Hepatocyte (in vitro differentiated cells): ENCODE measurements around the gene SKAP1. TPM values are rescaled to one million over a fixed set of nuclear protein-coding genes. Genes with fewer than 3 reads are reported as not detected.

Experiments used
- DNase-seq: peaks from one replicate; pipeline ENCODE4 v3.0.0-alpha.2; 2016; ENCODE audit warnings: low spot score
- H2AFZ ChIP-seq: fragments of 200-600 bp; sonication (generic); 2 replicates; pipeline ENCODE4 v1.6.0; 2016; ENCODE audit warnings: antibody characterized with exemption, mild to moderate bottlenecking
- H3K27ac ChIP-seq: fragments of 200-600 bp; sonication (generic); 2 replicates; pipeline ENCODE4 v1.5.1; 2016; ENCODE audit warnings: mild to moderate bottlenecking
- H3K27me3 ChIP-seq: fragments of 200-600 bp; sonication (generic); 2 replicates; pipeline ENCODE4 v1.6.1; 2016
- H3K36me3 ChIP-seq: fragments of 200-600 bp; sonication (generic); replicated peaks from 2 replicates; pipeline ENCODE4 v1.5.1; 2016; ENCODE audit warnings: low read depth; ENCODE audit not compliant: insufficient read depth
- H3K4me1 ChIP-seq: fragments of 200-600 bp; sonication (generic); 2 replicates; pipeline ENCODE4 v1.5.1; 2016; ENCODE audit warnings: mild to moderate bottlenecking, moderate library complexity; ENCODE audit not compliant: insufficient read depth
- H3K4me2 ChIP-seq: fragments of 200-600 bp; sonication (generic); 2 replicates; pipeline ENCODE4 v1.6.0; 2016
- H3K4me3 ChIP-seq: fragments of 200-600 bp; sonication (generic); 2 replicates; pipeline ENCODE4 v1.5.1; 2016; ENCODE audit warnings: mild to moderate bottlenecking
- H3K79me2 ChIP-seq: fragments of 200-600 bp; sonication (generic); 2 replicates; pipeline ENCODE4 v1.6.0; 2017; ENCODE audit warnings: mild to moderate bottlenecking
- H3K9me2 ChIP-seq: fragments of 200-600 bp; sonication (generic); replicated peaks from 2 replicates; pipeline ENCODE4 v1.6.0; 2017; ENCODE audit warnings: mild to moderate bottlenecking; ENCODE audit not compliant: insufficient read depth
- H3K9me3 ChIP-seq: fragments of 200-600 bp; sonication (generic); 2 replicates; pipeline ENCODE4 v1.5.1; 2016; ENCODE audit warnings: low read depth, mild to moderate bottlenecking
- H4K20me1 ChIP-seq: fragments of 200-600 bp; sonication (generic); 2 replicates; pipeline ENCODE4 v1.6.0; 2016; ENCODE audit warnings: mild to moderate bottlenecking; ENCODE audit not compliant: insufficient read depth, poor library complexity, severe bottlenecking
- CTCF ChIP-seq: fragments of 200-600 bp; sonication (generic); IDR thresholded peaks from 2 replicates; pipeline ENCODE4 v1.5.1; 2016; ENCODE audit warnings: antibody characterized with exemption, mild to moderate bottlenecking; ENCODE audit not compliant: poor library complexity
- EZH2 ChIP-seq: fragments of 200-600 bp; sonication (generic); IDR thresholded peaks from 2 replicates; pipeline ENCODE4 v1.6.1; 2016; ENCODE audit warnings: antibody characterized with exemption, mild to moderate bottlenecking, borderline replicate concordance
- EZH2phosphoT487 ChIP-seq: fragments of 200-600 bp; sonication (generic); IDR thresholded peaks from one replicate; pipeline ENCODE4 v1.6.1; 2018; ENCODE audit warnings: antibody characterized with exemption, mild to moderate bottlenecking, low read depth, moderate library complexity; ENCODE audit not compliant: unreplicated experiment, severe bottlenecking
- WGBS: methylation state at CpG from one replicate; pipeline ENCODE4 v1.1.6; 2016; ENCODE audit warnings: low lambda C conversion rate; ENCODE audit errors: missing lambda C conversion rate; 5-methylcytosine and 5-hydroxymethylcytosine counted together
- polyA plus RNA-seq: library from polyadenylated mRNA; unstranded; fragments of >200 nt; fragmentation: Nextera tagmentation; extraction: Ambion mirVana; gene quantifications from 2 replicates; pipeline ENCODE4 v1.2.1, GENCODE V29; 2016
- total RNA-seq: library from RNA; depleted of rRNA; stranded (reverse); fragments of >200 nt; gene quantifications from 2 replicates; pipeline ENCODE4 v1.2.3, GENCODE V29; 2014

SKAP1 gene
- total and polyA plus RNA-seq, 2 experiments from 2014 or later, result 1.4 to 3.0 TPM

GRCh38 chr17:48161127-48161905 lies 268.7 kb downstream of the SKAP1 start:
- H3K27me3 ChIP-seq, result no peaks in the 10 kb centered on the region
- DNase-seq, result no peak

GRCh38 chr17:48160177-48161081 lies 269.6 kb downstream of the SKAP1 start:
- H3K4me2 ChIP-seq, result peak overlapping the region; percentile 55
- H3K79me2 ChIP-seq, result no peaks in the 10 kb centered on the region
- no peaks in the 10 kb centered on the region for H3K36me3 ChIP-seq
- H3K9me3 ChIP-seq, result no peaks in the 10 kb centered on the region
- no peak overlapping the region for H3K4me3 ChIP-seq
- no peaks in the 10 kb centered on the region for H3K27me3 ChIP-seq
- H3K9me2 ChIP-seq, result no peaks in the 10 kb centered on the region
- TF ChIP-seq CTCF (no peak), EZH2 (no peak), EZH2phosphoT487 (no peak)
- peak overlapping the region; percentile 74 for H3K27ac ChIP-seq
- H3K4me1 ChIP-seq, result peaks cover 14% of the 10 kb centered on the region
- H4K20me1 ChIP-seq, result no peaks in the 10 kb centered on the region
- DNase-seq, result peak; percentile 33
- no peak overlapping the region for H2AFZ ChIP-seq
- 49% methylated on average over 5 of the region's 5 CpGs for WGBS

More at GRCh38 chr17:48161127-48161905, 268.7 kb downstream of the SKAP1 start:
- H4K20me1 ChIP-seq, result no peaks in the 10 kb centered on the region
- no peak for TF ChIP-seq EZH2phosphoT487
- no peak for TF ChIP-seq CTCF
- TF ChIP-seq EZH2, result no peak
- H3K79me2 ChIP-seq, result no peaks in the 10 kb centered on the region
- peak overlapping the region; percentile 74 for H3K27ac ChIP-seq
- no peaks in the 10 kb centered on the region for H3K9me3 ChIP-seq
- peak overlapping the region; percentile 55 for H3K4me2 ChIP-seq
- no peak overlapping the region for H2AFZ ChIP-seq
- no peaks in the 10 kb centered on the region for H3K9me2 ChIP-seq
- peaks cover 14% of the 10 kb centered on the region for H3K4me1 ChIP-seq
- no peak overlapping the region for H3K4me3 ChIP-seq
- no peaks in the 10 kb centered on the region for H3K36me3 ChIP-seq
- 62% methylated on average over 4 of the region's 4 CpGs for WGBS

- no peaks in the 10 kb centered on the region for H4K20me1 ChIP-seq
- 94% methylated on average over 4 of the region's 4 CpGs for WGBS
- no peaks in the 10 kb centered on the region for H3K36me3 ChIP-seq
- H3K27me3 ChIP-seq, result no peaks in the 10 kb centered on the region
- peaks cover 14% of the 10 kb centered on the region for H3K4me1 ChIP-seq
- DNase-seq, result no peak
- H3K27ac ChIP-seq, result no peak overlapping the region
- H2AFZ ChIP-seq, result no peak overlapping the region
- no peak overlapping the region for H3K4me2 ChIP-seq
- TF ChIP-seq CTCF (no peak), EZH2 (no peak), EZH2phosphoT487 (no peak)
- H3K9me3 ChIP-seq, result no peaks in the 10 kb centered on the region
- no peak overlapping the region for H3K4me3 ChIP-seq
- H3K9me2 ChIP-seq, result no peaks in the 10 kb centered on the region
- no peaks in the 10 kb centered on the region for H3K79me2 ChIP-seq
These were observed 270.8 kb downstream of the SKAP1 start for GRCh38 chr17:48159232-48159631.
